GM19023 (cell line): ENCODE results near the gene PRIMA1.

ENCODE experiments used
- ATAC-seq: cut with Tn5 transposase; IDR thresholded peaks from one replicate; pipeline ENCODE4 v1.9.1; 2021; ENCODE audit warnings: mild to moderate bottlenecking, moderate library complexity; ENCODE audit not compliant: unreplicated experiment

Gene PRIMA1

GRCh38 chr14:93759719-93760307 lies 28.5 kb downstream of the PRIMA1 start:
- ATAC-seq, result no peak

GRCh38 chr14:93757206-93757605 lies 31.1 kb downstream of the PRIMA1 start:
- ATAC-seq, result no peak

GRCh38 chr14:93753647-93754046 lies 34.6 kb downstream of the PRIMA1 start:
- no peak for ATAC-seq

- no peak for ATAC-seq
Observed at GRCh38 chr14:93752980-93753561, 35.2 kb downstream of the PRIMA1 start.

- ATAC-seq, result no peak
Observed at GRCh38 chr14:93751946-93752655, 36.2 kb downstream of the PRIMA1 start.

GRCh38 chr14:93749076-93749420 lies 39.2 kb downstream of the PRIMA1 start:
- no peak for ATAC-seq

- no peak for ATAC-seq
Observed at GRCh38 chr14:93748208-93749075, 39.8 kb downstream of the PRIMA1 start.

GRCh38 chr14:93747560-93747959 lies 40.7 kb downstream of the PRIMA1 start:
- ATAC-seq, result no peak

GRCh38 chr14:93747102-93747501 lies 41.2 kb downstream of the PRIMA1 start:
- no peak for ATAC-seq

GRCh38 chr14:93745603-93746273 lies 42.5 kb downstream of the PRIMA1 start:
- no peak for ATAC-seq

GRCh38 chr14:93744876-93745275 lies 43.4 kb downstream of the PRIMA1 start:
- ATAC-seq, result no peak

- ATAC-seq, result no peak
Observed at GRCh38 chr14:93744176-93744575, 44.1 kb downstream of the PRIMA1 start.

- no peak for ATAC-seq
Observed at GRCh38 chr14:93743270-93744060, 44.8 kb downstream of the PRIMA1 start.

GRCh38 chr14:93742761-93743160 lies 45.5 kb downstream of the PRIMA1 start:
- no peak for ATAC-seq

GRCh38 chr14:93741556-93742230 lies 46.6 kb downstream of the PRIMA1 start:
- ATAC-seq, result no peak

GRCh38 chr14:93737634-93738033 lies 50.7 kb downstream of the PRIMA1 start:
- no peak for ATAC-seq

- no peak for ATAC-seq
Observed at GRCh38 chr14:93736378-93737014, 51.8 kb downstream of the PRIMA1 start.

- no peak for ATAC-seq
Observed at GRCh38 chr14:93735206-93735605, 53.1 kb downstream of the PRIMA1 start.
